Activated CD4-positive, alpha-beta T cell treated with anti-CD3 and anti-CD28 coated beads for 4 hours (primary cell): Measurements from ENCODE around the gene POLR3H.
A peak's percentile ranks its signal among the peaks of the same experiment; 100 is the strongest.
"Not testable (repeated sequence)": the region's sequence is repeated elsewhere in the genome, so short reads cannot be mapped to it uniquely, and the experiment has no call there.

ENCODE experiments used
- DNase-seq, 2 donors: peaks; one replicate each; pipeline ENCODE4 v3.0.0-alpha.2; 2020

POLR3H gene

GRCh38 chr22:41543854-41544670 is at the start of gene POLR3H:
Gene POLR3H, minus strand, starts transcription at chr22:41544470. Its CDS starts 369 bp downstream, at chr22:41544101.
- DNase-seq, result peak; percentile 97

- not testable (repeated sequence) for DNase-seq
Measured at GRCh38 chr22:41593336-41593960, 49.2 kb upstream of the POLR3H start.

GRCh38 chr22:41589391-41590241 is 45.3 kb upstream of the POLR3H start, which contains the start of gene PMM1:
Gene PMM1, minus strand, starts transcription at chr22:41589840. Its CDS starts 35 bp downstream, at chr22:41589805.
- DNase-seq, result peak; percentile 100

GRCh38 chr22:41587347-41587723 is 43.1 kb upstream of the POLR3H start:
- no peak for DNase-seq

- no peak for DNase-seq
Measured at GRCh38 chr22:41585898-41586297, 41.6 kb upstream of the POLR3H start.

- DNase-seq, result no peak
Measured at GRCh38 chr22:41584881-41585280, 40.6 kb upstream of the POLR3H start.

GRCh38 chr22:41582694-41583093 is 38.4 kb upstream of the POLR3H start:
- no peak for DNase-seq

- no peak for DNase-seq
Measured at GRCh38 chr22:41579997-41580355, 35.7 kb upstream of the POLR3H start.

GRCh38 chr22:41579297-41579996 is 35.2 kb upstream of the POLR3H start:
- no peak for DNase-seq

GRCh38 chr22:41578818-41579217 is 34.5 kb upstream of the POLR3H start:
- no peak for DNase-seq

GRCh38 chr22:41578114-41578513 is 33.8 kb upstream of the POLR3H start:
- no peak for DNase-seq

GRCh38 chr22:41576877-41577276 is 32.6 kb upstream of the POLR3H start:
- no peak for DNase-seq

GRCh38 chr22:41575533-41575932 is 31.3 kb upstream of the POLR3H start:
- no peak for DNase-seq

GRCh38 chr22:41574847-41575381 is 30.6 kb upstream of the POLR3H start:
- no peak for DNase-seq

- DNase-seq, result no peak
Measured at GRCh38 chr22:41573677-41574076, 29.4 kb upstream of the POLR3H start.

- not testable (repeated sequence) for DNase-seq
Measured at GRCh38 chr22:41572305-41572704, 28.0 kb upstream of the POLR3H start.

- DNase-seq, result no peak
Measured at GRCh38 chr22:41571786-41572185, 27.5 kb upstream of the POLR3H start.

GRCh38 chr22:41570221-41570620 is 26.0 kb upstream of the POLR3H start:
- DNase-seq, result no peak

GRCh38 chr22:41568811-41569210 is 24.5 kb upstream of the POLR3H start:
- DNase-seq, result no peak

GRCh38 chr22:41567512-41567768 is 23.2 kb upstream of the POLR3H start:
- DNase-seq, result no peak

- no peak for DNase-seq
Measured at GRCh38 chr22:41565403-41566054, 21.3 kb upstream of the POLR3H start.

GRCh38 chr22:41564563-41564962 is 20.3 kb upstream of the POLR3H start:
- DNase-seq, result no peak
